Duodenal mucosa (tissue), 2 donors: ENCODE results near the gene BPIFB3.

Source experiments
- H3K27ac ChIP-seq: one replicate; pipeline ENCODE4 v1.7.0; 2013; ENCODE audit warnings: low read depth, low read length
- H3K27me3 ChIP-seq, 2 donors: one replicate each; pipeline ENCODE4 v1.7.0; 2013; ENCODE audit warnings: low read length in 2 of 2, control low read depth in 1 of 2; ENCODE audit not compliant: insufficient read depth in 2 of 2, control insufficient read depth in 1 of 2
- H3K36me3 ChIP-seq, 2 donors: one replicate each; pipeline ENCODE4 v1.7.0; 2013; ENCODE audit warnings: low read length in 2 of 2, control low read depth in 1 of 2; ENCODE audit not compliant: insufficient read depth in 2 of 2, control insufficient read depth in 1 of 2
- H3K4me1 ChIP-seq, 2 donors: one replicate each; pipeline ENCODE4 v1.7.0; 2013; ENCODE audit warnings: low read length in 2 of 2, control low read depth in 1 of 2; ENCODE audit not compliant: insufficient read depth in 2 of 2, control insufficient read depth in 1 of 2
- H3K4me3 ChIP-seq, 2 donors: one replicate each; pipeline ENCODE4 v1.7.0; 2013; ENCODE audit warnings: low read length in 2 of 2, low read depth in 1 of 2
- H3K9ac ChIP-seq, 2 donors: one replicate each; pipeline ENCODE4 v1.7.0; 2013; ENCODE audit warnings: low read length in 2 of 2, low read depth in 1 of 2
- H3K9me3 ChIP-seq, 2 donors: one replicate each; pipeline ENCODE4 v1.7.0; 2013; ENCODE audit warnings: low read length in 2 of 2, control low read depth in 1 of 2; ENCODE audit not compliant: control insufficient read depth in 1 of 2

The BPIFB3 gene

DNA sequence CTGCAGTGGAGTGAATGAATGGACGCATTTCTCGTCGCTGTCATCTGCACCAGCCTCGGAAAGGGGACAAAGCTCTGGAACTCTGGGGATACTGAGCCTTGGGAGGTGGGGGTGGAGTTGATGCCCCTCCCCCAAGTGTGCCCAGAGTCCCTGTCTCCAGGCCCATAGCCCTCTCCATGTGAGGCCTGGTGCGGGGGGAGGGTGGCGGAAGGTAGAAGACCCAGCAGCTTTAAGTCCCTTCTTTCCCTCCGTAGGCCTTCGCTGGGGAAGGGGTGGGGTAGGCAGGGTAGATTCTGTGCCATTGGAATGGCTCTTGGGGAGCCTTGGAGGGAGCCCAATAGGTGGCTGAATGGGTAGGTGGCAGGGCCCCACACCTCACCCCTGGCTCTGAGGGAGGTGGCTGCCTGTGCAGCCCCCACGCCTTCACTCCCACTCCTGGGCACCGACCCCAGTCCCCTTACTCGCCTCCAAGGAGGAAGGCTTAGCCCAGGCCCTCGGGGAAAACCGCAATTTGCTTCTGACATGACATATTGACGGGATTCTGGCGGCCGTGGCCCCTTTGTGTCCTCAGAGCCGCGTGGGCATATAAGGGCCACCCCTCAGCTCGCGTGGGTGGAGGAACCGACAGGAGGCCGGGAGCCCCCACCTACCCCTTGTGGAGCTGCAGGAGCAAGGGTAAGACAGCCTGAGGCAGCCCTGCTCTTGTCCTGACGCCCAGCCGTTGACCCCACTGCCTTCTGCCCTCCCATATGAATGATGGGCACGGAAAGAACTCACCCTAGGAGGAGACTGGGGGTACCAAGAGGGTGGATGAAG, at the start of gene BPIFB3:
Gene BPIFB3 (plus strand): TSS at position 613 of the 816 bp plus-strand sequence. CDS start 1,533 bp downstream, outside the sequence.
- Histone ChIP-seq H3K36me3 (no peaks in the 10 kb centered on the region), H3K4me3 (no peak within 1 kb of the TSS), H3K9me3 (no peaks in the 10 kb centered on the region), H3K9ac (no peak within 1 kb of the TSS), H3K4me1 (no peaks in the 10 kb centered on the region), H3K27ac (no peak within 1 kb of the TSS), H3K27me3 (no peaks in the 10 kb centered on the region)

DNA sequence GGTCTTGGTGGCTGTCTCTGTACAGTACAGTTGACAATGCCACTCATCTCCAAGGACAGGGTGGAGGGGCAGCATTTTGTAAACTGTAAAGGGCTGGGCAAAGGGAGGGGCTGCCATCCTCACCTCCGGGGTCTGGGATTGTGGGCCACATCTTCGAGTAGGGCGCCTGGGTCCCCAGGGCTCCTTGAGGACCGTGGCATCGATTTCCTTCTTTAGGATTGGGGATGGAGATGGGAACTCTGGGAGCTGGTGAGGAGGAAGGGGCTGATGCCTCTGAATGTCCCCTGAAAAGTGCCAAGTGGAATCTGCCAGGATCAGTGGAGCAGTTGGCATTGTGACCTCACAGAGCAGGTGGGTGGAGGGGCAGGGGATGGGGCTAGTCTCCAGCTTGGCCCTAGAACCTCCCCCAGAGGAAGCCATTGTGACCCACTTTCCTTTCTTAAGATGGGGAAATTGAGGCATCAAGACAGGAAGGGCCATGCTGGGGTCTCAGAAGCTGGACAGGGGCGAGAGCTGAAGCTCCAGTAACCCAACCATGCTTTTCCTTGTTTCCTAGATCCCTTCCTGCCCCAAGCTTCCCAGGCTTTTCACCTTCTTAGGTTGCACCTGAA, 49.5 kb upstream of the BPIFB3 start, which contains the start of gene SUN5:
Gene SUN5 (minus strand): TSS at position 293 of the 611 bp plus-strand sequence. CDS start 93 bp downstream, at position 200.
- no peaks in the 10 kb centered on the region for H3K4me1 ChIP-seq
- H3K9ac ChIP-seq: no peak within 1 kb of the TSS
- no peak within 1 kb of the TSS for H3K4me3 ChIP-seq
- H3K27ac ChIP-seq: no peak within 1 kb of the TSS
- no peaks in the 10 kb centered on the region for H3K27me3 ChIP-seq
- H3K36me3 ChIP-seq: no peaks in the 10 kb centered on the region
- H3K9me3 ChIP-seq: no peaks in the 10 kb centered on the region

DNA sequence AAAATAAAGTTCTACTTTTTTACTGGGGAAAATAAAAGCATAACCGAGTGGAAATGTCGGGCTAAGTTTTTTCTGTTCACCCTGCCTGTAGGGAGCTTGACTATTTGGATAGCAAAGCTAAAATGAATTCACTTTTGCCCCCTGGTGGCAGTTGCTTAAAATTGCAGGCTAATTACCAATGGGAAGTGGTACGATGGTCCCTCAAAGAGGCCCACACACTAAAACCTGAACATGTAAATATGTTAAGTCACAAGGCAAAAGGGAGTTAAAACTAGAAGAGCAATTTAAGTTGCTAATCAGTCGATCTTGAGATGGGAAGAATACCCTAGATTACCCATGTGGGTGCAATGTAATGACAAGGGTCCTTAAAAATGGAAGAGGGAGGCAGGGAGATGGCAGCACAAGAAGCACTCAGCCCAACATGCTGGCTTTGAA, 48.6 kb upstream of the BPIFB3 start:
- H3K9me3 ChIP-seq: no peaks in the 10 kb centered on the region
- H3K36me3 ChIP-seq: no peaks in the 10 kb centered on the region
- H3K4me3 ChIP-seq: no peak overlapping the region
- H3K27ac ChIP-seq: no peak overlapping the region
- no peaks in the 10 kb centered on the region for H3K27me3 ChIP-seq
- no peaks in the 10 kb centered on the region for H3K4me1 ChIP-seq
- no peak overlapping the region for H3K9ac ChIP-seq

DNA sequence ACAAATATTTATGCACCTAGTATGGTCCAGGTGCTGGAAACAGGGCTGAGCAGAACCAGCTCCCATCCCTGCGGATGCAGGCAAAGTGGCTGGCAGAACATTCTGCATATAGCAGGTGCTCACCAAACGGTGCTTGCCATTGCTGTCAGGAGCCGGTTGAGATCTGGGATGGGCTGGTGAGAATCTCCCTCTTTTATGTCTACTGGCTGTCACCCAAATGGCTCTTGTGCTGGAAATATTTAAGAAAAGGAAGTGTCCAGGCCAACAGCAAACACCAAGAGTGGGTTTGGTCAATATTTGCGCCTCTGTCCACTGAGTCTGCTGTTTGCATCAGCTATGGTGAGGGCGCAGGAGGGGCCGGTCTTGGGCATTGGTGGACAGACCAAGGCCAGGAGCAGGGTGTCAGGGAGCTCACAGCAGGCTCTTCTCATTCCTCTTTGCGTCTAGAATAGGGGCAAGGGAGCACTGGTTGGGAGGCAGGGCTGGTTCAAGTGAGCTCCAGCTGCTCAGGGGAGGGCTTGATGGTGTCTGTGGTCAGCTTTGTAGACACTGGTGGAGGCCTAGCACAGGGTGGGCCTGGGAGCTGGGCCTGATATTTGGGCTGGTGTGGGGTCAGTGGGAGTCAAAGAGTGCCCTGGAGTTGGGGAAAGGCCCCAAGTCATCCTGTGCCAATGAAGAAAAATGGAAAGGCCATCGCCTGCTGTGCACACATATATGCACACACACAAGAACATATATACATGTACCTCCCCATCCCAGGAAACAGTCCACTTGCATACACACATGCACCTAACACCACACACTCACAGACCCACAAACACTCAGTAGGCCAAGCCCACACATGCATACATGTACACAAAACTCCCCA, 47.6 kb upstream of the BPIFB3 start:
- H3K9me3 ChIP-seq: no peaks in the 10 kb centered on the region
- H3K36me3 ChIP-seq: no peaks in the 10 kb centered on the region
- H3K4me1 ChIP-seq: no peaks in the 10 kb centered on the region
- no peak overlapping the region for H3K27ac ChIP-seq
- no peak overlapping the region for H3K9ac ChIP-seq
- no peak overlapping the region for H3K4me3 ChIP-seq
- no peaks in the 10 kb centered on the region for H3K27me3 ChIP-seq

DNA sequence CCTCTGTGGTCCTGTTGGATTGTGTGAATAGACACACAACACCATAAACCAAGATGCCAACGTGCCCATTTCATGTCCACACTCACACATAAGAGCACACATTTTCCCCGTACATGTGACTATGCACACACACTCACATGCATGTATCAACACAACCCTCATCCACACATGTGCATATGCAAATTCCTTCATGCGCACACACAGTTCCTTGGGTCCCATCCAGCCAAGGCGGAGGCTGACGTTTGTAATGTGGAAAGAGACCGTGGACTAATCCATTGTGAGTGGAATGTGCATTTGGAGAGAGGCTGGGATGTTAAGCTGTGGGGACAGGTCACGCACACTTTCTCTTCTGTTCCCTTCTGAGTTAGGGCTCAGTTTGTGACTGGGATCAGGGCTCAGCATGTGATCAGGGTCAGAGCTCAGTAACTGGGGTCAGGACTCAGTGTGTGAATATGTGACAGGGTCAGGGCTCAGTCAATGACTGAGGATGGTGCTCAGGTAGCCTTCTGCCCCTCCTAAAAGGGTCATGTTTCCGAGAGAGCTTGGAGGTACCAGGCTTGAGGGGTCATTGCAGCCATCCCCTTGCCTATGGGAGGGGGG, 46.8 kb upstream of the BPIFB3 start:
- Histone ChIP-seq H3K36me3 (no peaks in the 10 kb centered on the region), H3K4me1 (no peaks in the 10 kb centered on the region), H3K9ac (no peak overlapping the region), H3K9me3 (no peaks in the 10 kb centered on the region), H3K27ac (no peak overlapping the region), H3K4me3 (no peak overlapping the region), H3K27me3 (no peaks in the 10 kb centered on the region)

DNA sequence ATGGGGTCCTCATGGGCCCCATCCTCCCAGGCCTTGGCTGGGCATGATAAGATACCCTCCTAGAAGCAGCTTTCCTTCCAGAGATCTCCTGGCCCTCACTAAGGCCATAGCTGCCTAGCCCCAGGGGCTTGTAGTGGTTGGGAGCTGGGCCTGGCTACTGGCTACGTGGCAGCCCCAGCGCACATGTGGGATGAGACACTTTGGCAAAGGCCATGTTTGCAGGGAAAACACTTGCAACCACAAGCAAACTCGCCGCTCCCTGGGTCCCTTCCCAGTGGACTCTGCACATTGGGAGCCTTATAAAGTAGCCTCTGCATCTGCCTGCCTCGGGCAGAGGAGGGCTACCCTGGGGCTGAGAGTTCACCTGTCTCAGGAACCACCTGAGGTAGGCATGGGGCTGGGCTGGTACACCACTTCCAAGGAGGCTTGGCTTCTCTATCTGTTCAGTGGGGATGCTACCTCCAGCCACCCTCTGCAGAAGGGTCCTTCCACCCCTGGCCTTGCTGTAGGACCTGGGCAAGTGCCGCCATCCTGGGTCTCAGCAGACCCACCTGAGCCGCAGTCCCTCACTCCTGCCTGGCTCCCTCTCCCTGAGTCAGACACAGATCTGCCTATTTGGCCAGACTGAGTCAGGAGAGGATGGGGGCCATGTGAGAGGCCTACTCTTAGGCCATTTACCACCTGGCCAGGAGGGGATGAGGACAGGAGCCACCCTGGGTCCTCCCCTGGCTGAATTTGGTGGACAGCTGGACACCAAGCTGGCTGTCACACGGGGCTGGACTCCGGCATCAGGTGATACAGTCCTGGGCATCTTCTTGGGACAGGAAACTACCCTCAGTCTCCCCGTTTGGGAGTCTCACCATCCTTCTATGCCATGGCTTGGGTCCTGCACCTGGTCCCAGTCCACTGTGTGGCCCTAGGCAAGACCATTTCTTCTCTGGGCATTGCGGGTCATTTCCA, 46.0 kb upstream of the BPIFB3 start, which contains the start of gene BPIFB2:
Gene BPIFB2 (plus strand): TSS at position 329 of the 960 bp plus-strand sequence. CDS start 871 bp downstream, outside the sequence.
- H3K27ac ChIP-seq: no peak within 1 kb of the TSS
- no peak within 1 kb of the TSS for H3K4me3 ChIP-seq
- no peaks in the 10 kb centered on the region for H3K4me1 ChIP-seq
- no peak within 1 kb of the TSS for H3K9ac ChIP-seq
- no peaks in the 10 kb centered on the region for H3K36me3 ChIP-seq
- H3K27me3 ChIP-seq: no peaks in the 10 kb centered on the region
- H3K9me3 ChIP-seq: no peaks in the 10 kb centered on the region

DNA sequence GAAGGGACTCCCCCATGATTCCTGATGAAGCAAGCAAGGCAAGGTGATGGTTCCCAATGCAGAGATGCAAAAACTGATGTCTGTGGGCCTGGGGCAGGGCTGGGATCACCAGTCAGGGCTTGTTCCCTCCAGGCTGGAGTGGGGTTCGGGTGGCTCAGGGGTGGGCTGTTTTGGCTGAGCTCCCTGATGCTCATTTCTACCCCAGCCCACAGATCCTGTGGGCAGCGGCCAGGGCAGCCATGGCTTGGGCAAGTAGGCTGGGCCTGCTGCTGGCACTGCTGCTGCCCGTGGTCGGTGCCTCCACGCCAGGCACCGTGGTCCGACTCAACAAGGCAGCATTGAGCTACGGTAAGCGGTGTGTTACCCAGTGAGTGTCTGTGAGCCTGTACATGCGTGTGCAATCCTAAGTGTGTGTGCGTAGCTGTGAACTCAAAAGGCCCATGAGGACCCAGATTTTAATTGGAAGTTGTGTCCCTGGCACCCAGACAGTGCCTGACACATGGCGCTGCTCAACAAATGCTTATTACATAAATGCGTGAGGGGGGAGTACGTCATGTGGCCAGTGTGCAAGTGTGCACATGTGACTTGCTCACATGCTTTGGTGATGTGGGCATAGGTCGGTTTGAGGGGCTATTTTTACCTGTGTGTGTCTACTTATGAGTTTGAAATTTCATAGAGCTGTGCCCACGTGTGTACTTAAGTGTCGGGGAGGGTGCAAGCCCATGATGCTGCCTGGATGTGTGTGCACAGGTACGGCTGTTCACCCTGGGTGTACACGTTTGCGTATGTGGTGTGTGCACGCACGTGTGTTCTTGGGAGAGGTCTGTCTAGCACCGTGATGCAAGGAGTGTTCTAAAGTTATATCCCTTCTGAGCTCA, 45.1 kb upstream of the BPIFB3 start:
- H3K27me3 ChIP-seq: no peaks in the 10 kb centered on the region
- no peaks in the 10 kb centered on the region for H3K9me3 ChIP-seq
- no peak overlapping the region for H3K27ac ChIP-seq
- H3K4me1 ChIP-seq: no peaks in the 10 kb centered on the region
- H3K4me3 ChIP-seq: no peak overlapping the region
- H3K9ac ChIP-seq: no peak overlapping the region
- no peaks in the 10 kb centered on the region for H3K36me3 ChIP-seq

- no peak overlapping the region for H3K9ac ChIP-seq
- no peaks in the 10 kb centered on the region for H3K4me1 ChIP-seq
- H3K4me3 ChIP-seq: no peak overlapping the region
- no peaks in the 10 kb centered on the region for H3K36me3 ChIP-seq
- H3K27me3 ChIP-seq: no peaks in the 10 kb centered on the region
- no peaks in the 10 kb centered on the region for H3K9me3 ChIP-seq
- H3K27ac ChIP-seq: no peak overlapping the region
These were observed 44.2 kb upstream of the BPIFB3 start for GRCh38 chr20:33009214-33010132.
